B cell (primary cell): ENCODE data around the gene NUCB2. TPM values are rescaled to one million over a fixed set of nuclear protein-coding genes. Genes with fewer than 3 reads are reported as not detected.

ENCODE experiments used
- ATAC-seq: fragments of 200-7000 bp; cut with Tn5 transposase; one replicate; pipeline ENCODE4 v1.10.0; 2021; ENCODE audit warnings: low read depth, mild to moderate bottlenecking, moderate number of reproducible peaks, moderate library complexity
- CTCF ChIA-PET: fragments of 350-600 bp; sonication (Branson Sonifier 250); formaldehyde crosslinking; loops from one replicate; lab custom pipeline; 2021; ENCODE audit warnings: antibody characterized with exemption, inconsistent platforms; lab: Charles Lee
- POLR2A ChIA-PET: fragments of 350-600 bp; sonication (Branson Sonifier 250); formaldehyde crosslinking; loops from one replicate; lab custom pipeline; 2021; ENCODE audit warnings: antibody characterized with exemption; lab: Charles Lee
- DNase-seq: peaks from one replicate; pipeline ENCODE4 v3.0.0; 2013
- H2AFZ ChIP-seq: 2 replicates; pipeline ENCODE4 v1.6.1; 2012; ENCODE audit warnings: mild to moderate bottlenecking, low read depth, low read length; ENCODE audit not compliant: insufficient read depth, poor library complexity, severe bottlenecking
- H3K27ac ChIP-seq, 2 donors: 1 replicate in 1 of 2; 2 replicates in 1 of 2; pipeline ENCODE4 v1.5.1; 2012 to 2013; ENCODE audit warnings: low read length in 2 of 2, mild to moderate bottlenecking in 2 of 2, moderate library complexity in 1 of 2
- H3K27me3 ChIP-seq, 4 experiments: fragments of 200-600 bp in 1 of 4; sonication (generic) in 1 of 4; replicated peaks in 1 of 4; 1 replicate in 2 of 4; 2 replicates in 2 of 4; pipeline versions ENCODE4 v1.6.1 to v1.7.0; 2013 to 2016; ENCODE audit warnings: low read length in 3 of 4, mild to moderate bottlenecking in 2 of 4, mixed read lengths in 1 of 4, moderate library complexity in 1 of 4; ENCODE audit not compliant: insufficient read depth in 4 of 4, control insufficient read depth in 3 of 4; ENCODE audit errors: control extremely low read depth in 1 of 4
- H3K36me3 ChIP-seq, 2 experiments: replicated peaks in 1 of 2; 1 replicate in 1 of 2; 2 replicates in 1 of 2; pipeline versions ENCODE4 v1.6.1 to v1.7.1; 2013; ENCODE audit warnings: low read length in 1 of 2; ENCODE audit not compliant: insufficient read depth in 2 of 2, control insufficient read depth in 1 of 2; ENCODE audit errors: control extremely low read depth in 1 of 2, extremely low read depth in 1 of 2
- H3K4me1 ChIP-seq, 2 donors: fragments of 200-600 bp in 1 of 2; sonication (generic) in 1 of 2; 1 replicate in 1 of 2; 2 replicates in 1 of 2; pipeline versions ENCODE4 v1.5.1 to v1.6.1; 2013 to 2017; ENCODE audit warnings: low read length in 2 of 2; ENCODE audit not compliant: control insufficient read depth in 2 of 2, insufficient read depth in 2 of 2
- H3K4me2 ChIP-seq: replicated peaks from 2 replicates; pipeline ENCODE3; 2012; ENCODE audit warnings: mild to moderate bottlenecking, low read depth, low read length; ENCODE audit not compliant: poor library complexity, severe bottlenecking
- H3K4me3 ChIP-seq, 5 experiments: fragments of 200-600 bp in 1 of 5; sonication (generic) in 1 of 5; 1 replicate in 3 of 5; 2 replicates in 2 of 5; pipeline versions ENCODE4 v1.5.1 to v1.7.0; 2011 to 2016; ENCODE audit warnings: low read length in 4 of 5, mild to moderate bottlenecking in 4 of 5, low read depth in 2 of 5, control low read depth in 1 of 5, moderate library complexity in 1 of 5; ENCODE audit not compliant: insufficient read depth in 1 of 5; ENCODE audit errors: control extremely low read depth in 1 of 5, extremely low read depth in 1 of 5
- H3K79me2 ChIP-seq: fragments of 200-600 bp; sonication (generic); one replicate; pipeline ENCODE4 v1.6.0; 2016; ENCODE audit warnings: low read length; ENCODE audit not compliant: control insufficient read depth, insufficient read depth
- H3K9ac ChIP-seq: fragments of 200-600 bp; sonication (generic); 2 replicates; pipeline ENCODE4 v1.6.1; 2017; ENCODE audit warnings: mild to moderate bottlenecking, low read length, moderate library complexity
- H3K9me3 ChIP-seq, 3 donors: one replicate each; pipeline versions ENCODE4 v1.6.1 to v1.7.1; 2013; ENCODE audit warnings: low read length in 2 of 3; ENCODE audit not compliant: control insufficient read depth in 2 of 3, insufficient read depth in 1 of 3; ENCODE audit errors: control extremely low read depth in 1 of 3
- H4K20me1 ChIP-seq: 2 replicates; pipeline ENCODE4 v1.6.0; 2012; ENCODE audit warnings: mild to moderate bottlenecking, low read length; ENCODE audit not compliant: insufficient read depth, control insufficient read depth, poor library complexity, severe bottlenecking
- H3K27ac Mint-ChIP-seq: one replicate; pipeline ENCODE4 v1.8.0; 2021; ENCODE audit warnings: mixed read lengths
- H3K27me3 Mint-ChIP-seq: one replicate; pipeline ENCODE4 v1.8.0; 2021; ENCODE audit warnings: mixed read lengths
- H3K4me1 Mint-ChIP-seq: one replicate; pipeline ENCODE4 v1.8.0; 2021; ENCODE audit warnings: mixed read lengths
- H3K4me3 Mint-ChIP-seq: one replicate; pipeline ENCODE4 v1.8.0; 2021; ENCODE audit warnings: mixed read lengths
- H3K9me3 Mint-ChIP-seq: one replicate; pipeline ENCODE4 v1.8.0; 2022; ENCODE audit warnings: mixed read lengths; ENCODE audit not compliant: insufficient read depth
- CTCF ChIP-seq: fragments of 200-600 bp; IDR thresholded peaks from one replicate; pipeline ENCODE4 v1.8.0; 2022; ENCODE audit warnings: antibody characterized with exemption, mild to moderate bottlenecking
- EZH2 ChIP-seq: IDR thresholded peaks from 2 replicates; pipeline ENCODE4 v1.6.1; 2012; ENCODE audit warnings: borderline replicate concordance, low read depth, mild to moderate bottlenecking, moderate library complexity, low read length; ENCODE audit not compliant: insufficient read depth, poor library complexity, severe bottlenecking
- WGBS: methylation state at CpG from one replicate; pipeline ENCODE4 v1.1.5; 2013; ENCODE audit warnings: missing lambda C conversion rate; ENCODE audit not compliant: insufficient coverage; 5-methylcytosine and 5-hydroxymethylcytosine counted together
- intact Hi-C: fragments of 100-400 bp; cut with micrococcal nuclease; formaldehyde crosslinking; loops from one replicate; pipeline ENCODE4 v1.10.0; 2022
- polyA plus RNA-seq: library from polyadenylated mRNA; depleted of rRNA; stranded (reverse); fragments of >200 nt; gene quantifications from 2 replicates; pipeline ENCODE4 v1.2.3, GENCODE V29; 2012
- total RNA-seq, 2 donors: library from RNA; stranded (reverse); fragments of 120-200 nt in 1 of 2; gene quantifications; 1 replicate in 1 of 2; 2 replicates in 1 of 2; pipeline versions ENCODE4 v1.2.3 to v1.2.4, GENCODE V29; 2013 to 2022

NUCB2 gene
- total and polyA plus RNA-seq, 2 donors (not counting 1 experiment from before 2014, with no cell fraction given) = 1.8 to 6.8 TPM

GRCh38 chr11:17230867-17231851 is 45.4 kb upstream of the NUCB2 start:
- peak; percentile 66 for ATAC-seq
- intact Hi-C loops = loop anchor here (1.0 to 5.0 kb wide), 2 partner anchors 45 to 121 kb away; partner anchors contain the start of genes NCR3LG1 and NUCB2

More at GRCh38 chr11:17230867-17231851, 45.4 kb upstream of the NUCB2 start:
- no peaks in the 10 kb centered on the region for H3K9me3 Mint-ChIP-seq
- no peak overlapping the region for H3K27ac Mint-ChIP-seq
- Histone ChIP-seq H2AFZ (no peak overlapping the region), H3K4me1 (peaks cover 4 to 17% of the 10 kb centered on the region in 2 donors), H3K4me2 (peak overlapping the region; percentile 63), H3K79me2 (no peaks in the 10 kb centered on the region), H4K20me1 (no peaks in the 10 kb centered on the region), H3K27me3 (no peaks in the 10 kb centered on the region), H3K9ac (no peak overlapping the region), H3K36me3 (no peaks in the 10 kb centered on the region), H3K9me3 (peaks cover 0 to 2% (median 0%) of the 10 kb centered on the region in 3 donors), H3K4me3 (no peak overlapping the region), H3K27ac (no peak overlapping the region)
- TF ChIP-seq CTCF (no peak), EZH2 (no peak)
- H3K4me1 Mint-ChIP-seq = peaks cover 11% of the 10 kb centered on the region
- ChIA-PET POLR2A (no interaction called here), CTCF (interaction anchor here (0.9 to 2.5 kb wide), 8 partner anchors 9 to 273 kb away, joined by 3 to 11 read pairs (median 4); partner anchors contain the start of gene PIK3C2A)
- peak; percentile 45 for DNase-seq
- no peaks in the 10 kb centered on the region for H3K27me3 Mint-ChIP-seq
- WGBS = no CpG with 5 or more reads among the region's 3 CpGs
- H3K4me3 Mint-ChIP-seq = peak overlapping the region; percentile 30
